ENCODE data around the gene FXYD1.

- TF ChIP-seq CTCF (IDR thresholded peaks at IDR 0.05; ENCODE audit: low read length): no peak
- TF ChIP-seq EZH2 (optimal IDR thresholded peaks at IDR 0.05; ENCODE audit: low read depth, low read length): no peak
- TF ChIP-seq EZH2phosphoT487 (IDR thresholded peaks at IDR 0.05; ENCODE audit: low read length): no peak
Measured at GRCh38 chr19:35181387-35181786, 42.8 kb downstream of the FXYD1 start.
